Sigmoid colon (tissue), 7 donors: ENCODE results near the gene HPCAL1. TPM values are rescaled to one million over a fixed set of nuclear protein-coding genes. Genes with fewer than 3 reads are reported as not detected.
A peak's percentile ranks its signal among the peaks of the same experiment; 100 is the strongest.

Experiments
- DNase-seq: peaks from one replicate; pipeline ENCODE4 v3.0.0-alpha.2; 2019
- H3K27ac ChIP-seq, 4 donors: fragments of 200-600 bp; sonication (generic); one replicate each; pipeline ENCODE4 v1.5.1; 2016 to 2019; ENCODE audit warnings: mild to moderate bottlenecking in 1 of 4
- H3K27me3 ChIP-seq, 3 donors: fragments of 200-600 bp; sonication (generic); one replicate each; pipeline ENCODE4 v1.5.1; 2019; ENCODE audit warnings: mild to moderate bottlenecking in 1 of 3
- H3K36me3 ChIP-seq, 4 donors: fragments of 200-600 bp; sonication (generic); one replicate each; pipeline ENCODE4 v1.5.1; 2016 to 2019
- H3K4me1 ChIP-seq, 4 donors: fragments of 200-600 bp; sonication (generic); one replicate each; pipeline ENCODE4 v1.5.1; 2017 to 2019
- H3K4me3 ChIP-seq, 4 donors: fragments of 200-600 bp; sonication (generic); one replicate each; pipeline ENCODE4 v1.5.1; 2017 to 2019; ENCODE audit warnings: mild to moderate bottlenecking in 2 of 4, moderate library complexity in 1 of 4
- H3K9me3 ChIP-seq, 4 donors: fragments of 200-600 bp in 3 of 4; sonication (generic) in 3 of 4; one replicate each; pipeline versions ENCODE4 v1.5.1 to v1.6.1; 2013 to 2019
- CTCF ChIP-seq, 4 experiments: fragments of 450-650 bp in 3 of 4; fragments of 200-600 bp in 1 of 4; IDR thresholded peaks; one replicate each; pipeline ENCODE4 v1.5.1; 2016 to 2019; ENCODE audit warnings: antibody characterized with exemption in 4 of 4, mild to moderate bottlenecking in 3 of 4, moderate library complexity in 2 of 4
- EP300 ChIP-seq, 4 donors: sonication (generic); formaldehyde crosslinking; IDR thresholded peaks; one replicate each; pipeline ENCODE4 v1.6.1; 2017; ENCODE audit warnings: antibody characterized with exemption in 4 of 4
- POLR2A ChIP-seq, 2 donors: fragments of 450-650 bp; IDR thresholded peaks; one replicate each; pipeline ENCODE4 v1.6.1; 2016; ENCODE audit warnings: antibody characterized with exemption in 2 of 2, mild to moderate bottlenecking in 2 of 2, moderate library complexity in 2 of 2
- POLR2AphosphoS5 ChIP-seq, 4 donors: sonication (generic); formaldehyde crosslinking; IDR thresholded peaks; one replicate each; pipeline ENCODE4 v1.6.1; 2017; ENCODE audit warnings: antibody characterized with exemption in 4 of 4
- WGBS, 2 donors: extraction: QIAGEN DNeasy Blood & Tissue Kit; methylation state at CpG; one replicate each; pipeline ENCODE4 v1.1.7; 2013; 5-methylcytosine and 5-hydroxymethylcytosine counted together
- intact Hi-C: fragments of 100-400 bp; cut with DNase I; formaldehyde crosslinking; loops from one replicate; pipeline ENCODE4 v1.15.1; 2023
- polyA plus RNA-seq, 3 donors: library from polyadenylated mRNA; stranded (reverse); fragments of 200-250 nt; gene quantifications; one replicate each; pipeline ENCODE4 v1.2.3, GENCODE V29; 2013
- total RNA-seq, 4 donors: library from RNA; depleted of rRNA; stranded (reverse); fragments of >200 nt; gene quantifications; one replicate each; pipeline ENCODE4 v1.1.0, GENCODE V29; 2016
- donor health status: healthy with polysubstance abuse.
- donor health status: Bipolar disorder and iron deficiency.
- donor health status: healthy.

HPCAL1 gene
- total and polyA plus RNA-seq, 7 donors = 27.7 to 115 (median 46.0) TPM

GRCh38 chr2:10400568-10400977 lies 97.9 kb downstream of the HPCAL1 start:
- Histone ChIP-seq H3K36me3 (no peaks in the 10 kb centered on the region), H3K4me1 (peaks cover 0 to 46% (median 42%) of the 10 kb centered on the region in 4 donors), H3K27me3 (no peaks in the 10 kb centered on the region), H3K27ac (peak overlapping the region; percentile 44 to 92 (median 73)), H3K9me3 (no peaks in the 10 kb centered on the region), H3K4me3 (no peak overlapping the region)
- intact Hi-C loops = no loop called here
- TF ChIP-seq EP300 (IDR thresholded peaks at IDR 0.05) = no peak
- TF ChIP-seq POLR2AphosphoS5 (IDR thresholded peaks at IDR 0.05) = peak in 1 of 4 donors; percentile 53
- WGBS, 2 donors = 72 to 84% methylated on average over 11 of the region's 11 CpGs
- DNase-seq = peak; percentile 79

- DNase-seq = no peak
- TF ChIP-seq EP300 (IDR thresholded peaks at IDR 0.05) = no peak
- no peak for TF ChIP-seq CTCF (IDR thresholded peaks at IDR 0.05)
- TF ChIP-seq POLR2AphosphoS5 (IDR thresholded peaks at IDR 0.05) = no peak
- no peak for TF ChIP-seq POLR2A (IDR thresholded peaks at IDR 0.05)
- peaks cover 0 to 53% (median 49%) of the 10 kb centered on the region in 4 donors for H3K4me1 ChIP-seq
- H3K36me3 ChIP-seq = no peaks in the 10 kb centered on the region
- H3K27me3 ChIP-seq = no peaks in the 10 kb centered on the region
- H3K9me3 ChIP-seq = no peaks in the 10 kb centered on the region
- 73 to 80% methylated on average over 21 of the region's 21 CpGs for WGBS, 2 donors
- intact Hi-C loops = no loop called here
- peak overlapping the region; percentile 44 to 92 (median 73) for H3K27ac ChIP-seq
- no peak overlapping the region for H3K4me3 ChIP-seq
Observed at GRCh38 chr2:10400978-10401951, 98.6 kb downstream of the HPCAL1 start.

GRCh38 chr2:10402062-10402585 lies 99.4 kb downstream of the HPCAL1 start:
- Histone ChIP-seq H3K36me3 (no peaks in the 10 kb centered on the region), H3K9me3 (no peaks in the 10 kb centered on the region), H3K27ac (peak overlapping the region; percentile 44 to 92 (median 73)), H3K27me3 (no peaks in the 10 kb centered on the region), H3K4me3 (no peak overlapping the region), H3K4me1 (peaks cover 0 to 60% (median 57%) of the 10 kb centered on the region in 4 donors)
- no peak for DNase-seq
- TF ChIP-seq POLR2A (IDR thresholded peaks at IDR 0.05) (no peak), CTCF (IDR thresholded peaks at IDR 0.05) (no peak), EP300 (IDR thresholded peaks at IDR 0.05) (peak in 2 of 4 donors; percentile 27 to 39), POLR2AphosphoS5 (IDR thresholded peaks at IDR 0.05) (peak in 3 of 4 donors; percentile 41 to 56 (median 49))
- intact Hi-C loops = no loop called here
- WGBS, 2 donors = 77 to 85% methylated on average over 14 of the region's 14 CpGs

- intact Hi-C loops = no loop called here
- no peaks in the 10 kb centered on the region for H3K36me3 ChIP-seq
- TF ChIP-seq EP300 (IDR thresholded peaks at IDR 0.05) (no peak), POLR2A (IDR thresholded peaks at IDR 0.05) (no peak), CTCF (IDR thresholded peaks at IDR 0.05) (no peak), POLR2AphosphoS5 (IDR thresholded peaks at IDR 0.05) (no peak)
- H3K4me3 ChIP-seq = no peak overlapping the region
- H3K27me3 ChIP-seq = no peaks in the 10 kb centered on the region
- H3K27ac ChIP-seq = peak overlapping the region in 3 of 4 donors; percentile 86 to 92 (median 86)
- DNase-seq = no peak
- H3K4me1 ChIP-seq = peaks cover 0 to 66% (median 63%) of the 10 kb centered on the region in 4 donors
- no peaks in the 10 kb centered on the region for H3K9me3 ChIP-seq
- WGBS, 2 donors = 85 to 89% methylated on average over 8 of the region's 8 CpGs
Observed at GRCh38 chr2:10402653-10403215, 100.0 kb downstream of the HPCAL1 start.
